Kidney (tissue), 14 donors: ENCODE data around the gene AMZ1. TPM values are rescaled to one million over a fixed set of nuclear protein-coding genes. Genes with fewer than 3 reads are reported as not detected.

Source experiments
- DNase-seq, 5 donors: peaks; one replicate each; pipeline ENCODE4 v3.0.0-alpha.2; 2013 to 2020
- FAIRE-seq: peaks from 2 replicates; lab custom pipeline; 2012; peaks lifted over from hg19 to GRCh38; lab: Jason Lieb, UNC
- H3K27ac ChIP-seq, 2 donors: one replicate each; pipeline ENCODE4 v1.7.0; 2013; ENCODE audit warnings: low read depth in 2 of 2, low read length in 2 of 2, inconsistent platforms in 1 of 2
- H3K27me3 ChIP-seq: one replicate; pipeline ENCODE4 v1.7.1; 2013; ENCODE audit warnings: low read length, inconsistent platforms; ENCODE audit not compliant: control insufficient read depth, insufficient read depth
- H3K36me3 ChIP-seq, 3 donors: one replicate each; pipeline versions ENCODE4 v1.7.0 to v1.7.1; 2013; ENCODE audit warnings: low read length in 3 of 3, control low read depth in 1 of 3, inconsistent platforms in 1 of 3; ENCODE audit not compliant: insufficient read depth in 3 of 3, control insufficient read depth in 2 of 3
- H3K4me1 ChIP-seq, 3 donors: one replicate each; pipeline versions ENCODE4 v1.7.0 to v1.7.1; 2013; ENCODE audit warnings: low read length in 3 of 3, inconsistent platforms in 1 of 3, low read depth in 1 of 3; ENCODE audit not compliant: control insufficient read depth in 2 of 3, insufficient read depth in 2 of 3
- H3K4me3 ChIP-seq, 3 donors: one replicate each; pipeline versions ENCODE4 v1.7.0 to v1.8.1; 2013; ENCODE audit warnings: low read length in 3 of 3, control low read depth in 1 of 3, inconsistent platforms in 1 of 3
- H3K9ac ChIP-seq, 3 donors: one replicate each; pipeline versions ENCODE4 v1.7.0 to v1.7.1; 2013; ENCODE audit warnings: low read length in 3 of 3, control low read depth in 1 of 3, inconsistent platforms in 1 of 3
- H3K9me3 ChIP-seq, 3 donors: one replicate each; pipeline versions ENCODE4 v1.7.0 to v1.7.1; 2013; ENCODE audit warnings: low read length in 3 of 3, control low read depth in 1 of 3, inconsistent platforms in 1 of 3; ENCODE audit not compliant: control insufficient read depth in 2 of 3, insufficient read depth in 1 of 3
- intact Hi-C: fragments of 100-400 bp; cut with DNase I; formaldehyde crosslinking; loops from one replicate; pipeline ENCODE4 v1.11.1; 2022
- polyA plus RNA-seq: library from polyadenylated mRNA; stranded (reverse); fragments of 350-450 nt; fragmentation: Illumina TruSeq; extraction: RNeasy Lipid Tissue Mini Kit (QIAGEN cat#74804); gene quantifications from one replicate; pipeline ENCODE4 v1.2.3, GENCODE V29; 2014; ENCODE audit warnings: low read depth, low replicate concordance; ENCODE audit not compliant: insufficient read depth
- total RNA-seq: library from RNA; stranded (reverse); fragmentation: NEBNext Ultra II Directional; extraction: Animal tissue kit (Norgen Biotek cat#: 25700); gene quantifications from one replicate; pipeline ENCODE4 v1.2.1, GENCODE V29; 2021
- TF ChIP-seq, protein P1 (sequence below): IDR thresholded peaks from 3 replicates; pipeline ENCODE4 v1.5.1; 2012; ENCODE audit warnings: mild to moderate bottlenecking, moderate library complexity, borderline replicate concordance; ENCODE audit not compliant: insufficient read depth; ENCODE audit errors: extremely low read depth
- donor health status: control.
- donor health status: control.
- donor health status: control.
- donor health status: control.
- donor health status: control.
- donor health status: DM: yes; HTN: yes; CAD: no.
- donor health status: Normal renal cell carcinoma (clear cell type).

The AMZ1 gene
- total and polyA plus RNA-seq, 2 donors from 2014 or later: 0.16 TPM; not detected in 1

DNA sequence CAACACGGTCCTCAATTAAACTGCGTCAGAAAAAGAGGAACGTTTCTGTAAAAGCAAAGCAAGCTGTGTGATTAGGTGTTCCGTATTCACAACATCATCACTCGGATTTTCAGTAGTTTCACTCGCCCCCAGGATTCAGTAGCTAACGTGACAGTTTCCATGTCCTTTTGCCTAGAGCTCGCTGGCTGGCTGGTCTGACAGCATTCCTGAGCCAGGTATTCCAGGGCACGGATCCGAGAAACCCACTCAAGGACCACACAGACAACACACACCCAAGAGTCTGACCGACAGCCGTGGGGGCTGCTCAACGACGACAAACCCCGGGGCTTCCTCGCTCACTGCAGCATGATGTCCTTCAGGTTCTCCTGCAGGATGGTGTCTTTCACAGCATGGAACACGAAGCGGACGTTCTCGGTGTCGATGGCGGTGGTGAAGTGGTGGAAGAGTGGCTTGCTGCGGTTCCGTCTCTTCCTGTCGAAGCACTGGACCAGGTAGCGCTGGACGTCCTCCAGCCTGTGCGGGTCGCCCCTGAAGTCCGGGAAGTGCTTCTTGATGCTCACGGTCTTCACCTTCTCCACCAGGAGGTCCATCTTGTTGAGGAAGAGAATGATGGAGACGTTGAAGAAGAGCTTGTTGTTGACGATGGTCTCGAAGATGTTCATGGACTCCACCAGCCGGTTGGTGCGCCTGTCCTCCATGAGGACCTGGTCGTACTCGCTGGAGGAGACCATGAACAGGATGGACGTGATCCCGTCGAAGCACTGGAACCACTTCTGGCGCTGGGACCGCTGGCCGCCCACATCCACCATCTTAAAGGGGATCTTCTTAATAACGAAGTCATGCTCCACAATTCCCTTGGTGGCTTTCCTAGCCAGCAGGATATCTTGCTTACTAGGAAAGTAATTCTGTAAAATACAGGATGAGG lies 43.1 kb downstream of the AMZ1 start:
- FAIRE-seq (no peak), DNase-seq (peak in 2 of 5 donors; percentile 36 to 58)
- TF ChIP-seq, protein P1, sequence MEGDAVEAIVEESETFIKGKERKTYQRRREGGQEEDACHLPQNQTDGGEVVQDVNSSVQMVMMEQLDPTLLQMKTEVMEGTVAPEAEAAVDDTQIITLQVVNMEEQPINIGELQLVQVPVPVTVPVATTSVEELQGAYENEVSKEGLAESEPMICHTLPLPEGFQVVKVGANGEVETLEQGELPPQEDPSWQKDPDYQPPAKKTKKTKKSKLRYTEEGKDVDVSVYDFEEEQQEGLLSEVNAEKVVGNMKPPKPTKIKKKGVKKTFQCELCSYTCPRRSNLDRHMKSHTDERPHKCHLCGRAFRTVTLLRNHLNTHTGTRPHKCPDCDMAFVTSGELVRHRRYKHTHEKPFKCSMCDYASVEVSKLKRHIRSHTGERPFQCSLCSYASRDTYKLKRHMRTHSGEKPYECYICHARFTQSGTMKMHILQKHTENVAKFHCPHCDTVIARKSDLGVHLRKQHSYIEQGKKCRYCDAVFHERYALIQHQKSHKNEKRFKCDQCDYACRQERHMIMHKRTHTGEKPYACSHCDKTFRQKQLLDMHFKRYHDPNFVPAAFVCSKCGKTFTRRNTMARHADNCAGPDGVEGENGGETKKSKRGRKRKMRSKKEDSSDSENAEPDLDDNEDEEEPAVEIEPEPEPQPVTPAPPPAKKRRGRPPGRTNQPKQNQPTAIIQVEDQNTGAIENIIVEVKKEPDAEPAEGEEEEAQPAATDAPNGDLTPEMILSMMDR: no peak
- intact Hi-C loops: no loop called here
- no peak overlapping the region for H3K27ac ChIP-seq
- peaks cover 0 to 12% (median 5%) of the 10 kb centered on the region in 3 donors for H3K4me1 ChIP-seq
- H3K27me3 ChIP-seq: no peaks in the 10 kb centered on the region
- peaks cover 0 to 13% (median 9%) of the 10 kb centered on the region in 3 donors for H3K36me3 ChIP-seq
- H3K4me3 ChIP-seq: no peak overlapping the region
- no peaks in the 10 kb centered on the region for H3K9me3 ChIP-seq
- H3K9ac ChIP-seq: no peak overlapping the region

DNA sequence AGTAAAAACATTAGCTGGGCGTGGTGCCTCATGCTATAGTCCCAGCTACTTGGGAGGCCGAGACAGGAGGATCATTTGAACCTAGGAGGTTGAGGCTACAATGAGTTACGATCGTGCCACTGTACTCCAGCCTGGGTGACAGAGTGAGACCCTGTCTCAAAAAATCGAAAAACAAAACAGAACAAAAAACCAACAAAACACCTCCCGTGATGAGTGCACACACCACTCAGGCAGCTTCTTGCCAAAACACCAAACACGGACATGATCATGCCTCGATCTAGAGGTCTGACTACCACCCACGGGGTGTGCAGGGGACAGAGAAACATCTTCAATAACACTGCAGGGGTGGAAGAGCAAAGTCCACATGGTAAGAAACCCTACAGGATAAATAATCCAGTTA lies 44.4 kb downstream of the AMZ1 start:
- H3K4me1 ChIP-seq: peaks cover 0 to 12% (median 5%) of the 10 kb centered on the region in 3 donors
- H3K27me3 ChIP-seq: no peaks in the 10 kb centered on the region
- no peak overlapping the region for H3K9ac ChIP-seq
- TF ChIP-seq, protein P1: no peak
- H3K4me3 ChIP-seq: no peak overlapping the region
- intact Hi-C loops: no loop called here
- peaks cover 0 to 13% (median 9%) of the 10 kb centered on the region in 3 donors for H3K36me3 ChIP-seq
- H3K9me3 ChIP-seq: no peaks in the 10 kb centered on the region
- DNase-seq: peak in 1 of 5 donors; percentile 24
- H3K27ac ChIP-seq: no peak overlapping the region
- FAIRE-seq: no peak

DNA sequence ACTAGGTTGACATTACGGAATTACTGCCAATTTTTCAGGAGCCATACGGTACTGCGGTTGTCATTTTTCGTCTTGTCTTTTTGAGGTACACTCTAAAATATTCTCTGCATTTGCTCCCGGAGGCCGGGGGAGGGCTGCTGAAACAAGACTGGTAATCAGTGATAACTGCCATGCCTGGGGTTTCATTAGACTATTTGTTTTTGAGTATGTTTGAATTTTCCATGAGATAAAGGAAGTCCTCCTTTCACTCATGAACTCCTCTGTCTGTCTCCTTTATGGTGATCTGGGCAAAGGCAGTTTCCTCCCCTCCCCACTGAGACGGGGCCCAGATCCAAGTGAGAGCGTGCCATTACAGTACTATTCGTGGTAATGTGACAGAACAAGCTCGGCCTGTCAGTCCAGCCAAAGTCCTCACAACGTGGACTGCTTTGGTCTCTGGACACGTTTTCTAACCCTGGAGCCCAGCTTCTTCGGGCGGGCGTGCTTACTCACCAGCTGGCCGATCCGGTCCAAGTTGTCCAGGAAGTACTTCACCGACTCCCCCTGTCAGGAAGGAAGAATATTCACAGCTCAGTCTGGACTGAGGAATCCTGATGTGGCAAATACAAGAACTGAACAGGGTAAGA lies 45.1 kb downstream of the AMZ1 start:
- no peaks in the 10 kb centered on the region for H3K9me3 ChIP-seq
- H3K27me3 ChIP-seq: no peaks in the 10 kb centered on the region
- H3K9ac ChIP-seq: no peak overlapping the region
- TF ChIP-seq, protein P1: no peak
- H3K4me1 ChIP-seq: peaks cover 0 to 12% (median 5%) of the 10 kb centered on the region in 3 donors
- DNase-seq (peak in 2 of 5 donors; percentile 30 to 69), FAIRE-seq (no peak)
- no peak overlapping the region for H3K4me3 ChIP-seq
- peak overlapping the region in 1 of 2 donors; percentile 33 for H3K27ac ChIP-seq
- peaks cover 0 to 13% (median 9%) of the 10 kb centered on the region in 3 donors for H3K36me3 ChIP-seq
- intact Hi-C loops: no loop called here
